HepG2 (cell line): ENCODE data around the gene CNP. TPM values are rescaled to one million over a fixed set of nuclear protein-coding genes. Genes with fewer than 3 reads are reported as not detected.

Experiments
- CBX2 ChIP-seq, 2 experiments: fragments of 200-600 bp in 1 of 2; sonication (generic); formaldehyde crosslinking in 1 of 2; IDR thresholded peaks; 2 replicates each; pipeline versions ENCODE4 v1.7.0 to v1.8.1; 2018 to 2022; ENCODE audit warnings: low read depth in 2 of 2, low read length in 1 of 2, mild to moderate bottlenecking in 1 of 2, missing genetic modification reagents in 1 of 2
- ELF1 ChIP-seq: sonication (generic); formaldehyde crosslinking; IDR thresholded peaks from 2 replicates; pipeline ENCODE4 v1.4.0; 2020; ENCODE audit warnings: missing genetic modification reagents
- GFI1 ChIP-seq: sonication (generic); formaldehyde crosslinking; IDR thresholded peaks from 2 replicates; pipeline ENCODE4 v1.5.0; 2020; ENCODE audit warnings: missing genetic modification reagents, mild to moderate bottlenecking, borderline replicate concordance
- KLF11 ChIP-seq: IDR thresholded peaks from 2 replicates; pipeline ENCODE4 v1.6.1; 2016; ENCODE audit warnings: missing compliant biosample characterization
- MEIS2 ChIP-seq: sonication (generic); formaldehyde crosslinking; IDR thresholded peaks from 2 replicates; pipeline ENCODE4 v1.9.0; 2021; ENCODE audit warnings: mild to moderate bottlenecking, missing genetic modification reagents
- PBX3 ChIP-seq: sonication (generic); formaldehyde crosslinking; IDR thresholded peaks from 2 replicates; pipeline ENCODE4 v1.8.1; 2023; ENCODE audit warnings: missing genetic modification reagents, inconsistent platforms, borderline replicate concordance
- PTBP1 ChIP-seq: fragments of 200-400 bp; formaldehyde crosslinking; IDR thresholded peaks from 2 replicates; pipeline ENCODE4 v1.6.1; 2018; ENCODE audit warnings: low read length, low read depth; ENCODE audit not compliant: poor library complexity, severe bottlenecking
- RBM22 ChIP-seq: fragments of 200-400 bp; formaldehyde crosslinking; optimal IDR thresholded peaks from 2 replicates; pipeline ENCODE3; 2017; ENCODE audit warnings: mild to moderate bottlenecking, low read length, moderate library complexity
- RERE ChIP-seq: IDR thresholded peaks from 2 replicates; pipeline ENCODE4 v1.6.1; 2016; ENCODE audit warnings: low read depth, missing genetic modification reagents, missing compliant biosample characterization
- SMYD3 ChIP-seq: sonication (generic); formaldehyde crosslinking; IDR thresholded peaks from 2 replicates; pipeline ENCODE4 v1.8.1; 2023; ENCODE audit warnings: mild to moderate bottlenecking, missing genetic modification reagents
- SRSF9 ChIP-seq: fragments of 200-400 bp; formaldehyde crosslinking; IDR thresholded peaks from 2 replicates; pipeline ENCODE4 v1.6.1; 2018; ENCODE audit warnings: borderline replicate concordance, mild to moderate bottlenecking, low read depth, low read length; ENCODE audit not compliant: insufficient read depth, poor library complexity, severe bottlenecking
- TCF12 ChIP-seq, 2 experiments: fragments of 450-650 bp in 1 of 2; sonication (generic) in 1 of 2; formaldehyde crosslinking in 1 of 2; IDR thresholded peaks; 2 replicates each; pipeline versions ENCODE4 v1.6.1 to v1.8.0; 2017 to 2022; ENCODE audit warnings: antibody characterized with exemption in 1 of 2, mild to moderate bottlenecking in 1 of 2, missing genetic modification reagents in 1 of 2, moderate library complexity in 1 of 2
- TGIF2 ChIP-seq: IDR thresholded peaks from 2 replicates; pipeline ENCODE4 v1.6.1; 2016; ENCODE audit warnings: control low read depth, missing compliant biosample characterization
- ZNF235 ChIP-seq: sonication (generic); formaldehyde crosslinking; IDR thresholded peaks from 2 replicates; pipeline ENCODE4 v1.8.1; 2023; ENCODE audit warnings: mild to moderate bottlenecking, missing genetic modification reagents, borderline replicate concordance
- ZNF275 ChIP-seq: sonication (generic); formaldehyde crosslinking; IDR thresholded peaks from 2 replicates; pipeline ENCODE4 v1.8.0; 2022; ENCODE audit warnings: missing genetic modification reagents, mild to moderate bottlenecking, inconsistent platforms, borderline replicate concordance
- ZNF331 ChIP-seq: sonication (generic); formaldehyde crosslinking; IDR thresholded peaks from 2 replicates; pipeline ENCODE4 v1.4.0; 2020; ENCODE audit warnings: missing genetic modification reagents
- ZNF510 ChIP-seq: sonication (generic); formaldehyde crosslinking; IDR thresholded peaks from 2 replicates; pipeline ENCODE4 v1.4.0; 2020; ENCODE audit warnings: low read depth, mild to moderate bottlenecking, missing genetic modification reagents
- ZNF607 ChIP-seq: sonication (generic); formaldehyde crosslinking; IDR thresholded peaks from 2 replicates; pipeline ENCODE4 v1.5.1; 2020; ENCODE audit warnings: missing genetic modification reagents, mild to moderate bottlenecking, borderline replicate concordance
- ZNF7 ChIP-seq: IDR thresholded peaks from 2 replicates; pipeline ENCODE4 v1.6.1; 2016; ENCODE audit warnings: missing biosample characterization, missing genetic modification reagents
- ZNF724P ChIP-seq: sonication (generic); formaldehyde crosslinking; IDR thresholded peaks from 2 replicates; pipeline ENCODE4 v1.8.0; 2022; ENCODE audit warnings: missing genetic modification reagents, borderline replicate concordance
- polyA plus RNA-seq, 8 experiments: library from polyadenylated mRNA; depleted of rRNA in 3 of 8; stranded (reverse) in 7 of 8; unstranded in 1 of 8; fragments of >200 nt; fragmentation: Illumina TruSeq in 4 of 8; extraction: Trizol in 4 of 8; gene quantifications; 2 replicates each; pipeline versions ENCODE4 v1.2.1 to v1.2.3, GENCODE V29; 2011 to 2016; ENCODE audit warnings: low read depth in 4 of 8, missing spikeins in 1 of 8, mixed read lengths in 1 of 8; ENCODE audit not compliant: insufficient read depth in 1 of 8
- total RNA-seq, 5 experiments: library from RNA; depleted of rRNA; stranded (reverse); fragments of >200 nt; fragmentation: Illumina TruSeq; extraction: Trizol; gene quantifications; 2 replicates each; pipeline ENCODE4 v1.2.3, GENCODE V29; 2016; ENCODE audit warnings: low read depth in 1 of 5

CNP gene
- total and polyA plus RNA-seq, 2 of the 13 experiments (the other 11 are each of a cell fraction or from before 2014, with no cell fraction given): 97.2 to 161 TPM

GRCh38 chr17:41930009-41930832, 36.4 kb upstream of the CNP start, which contains the start of gene ODAD4 (continued):
- TF ChIP-seq ZNF275 (CRISPR knock-in tag): peak; percentile 76; the same call in 1 of the 2 replicates
- TF ChIP-seq ZNF607 (CRISPR knock-in tag): no peak
- peak; percentile 93; the same call in 1 of the 2 replicates for TF ChIP-seq KLF11 (CRISPR knock-in tag)
- no peak for TF ChIP-seq SRSF9
- peak; percentile 68; the same call in 1 of the 2 replicates for TF ChIP-seq GFI1 (CRISPR knock-in tag)
- no peak for TF ChIP-seq SMYD3 (CRISPR knock-in tag)
- peak; percentile 97 for TF ChIP-seq ELF1 (CRISPR knock-in tag)
- peak; percentile 68; the same call in 1 of the 2 replicates for TF ChIP-seq ZNF724P (CRISPR knock-in tag)
- no peak for TF ChIP-seq RBM22
- peak; percentile 90; the same call in 1 of the 2 replicates for TF ChIP-seq ZNF510 (CRISPR knock-in tag)
- TF ChIP-seq PTBP1: no peak
- TF ChIP-seq MEIS2: peak; percentile 85
- TF ChIP-seq ZNF7 (CRISPR knock-in tag): 0 out of 2 replicates have a peak, but pooled peaks have one; percentile 30
- TF ChIP-seq ZNF331 (CRISPR knock-in tag): peak; percentile 77
- no peak for TF ChIP-seq PBX3 (CRISPR knock-in tag)
- peak; percentile 86; the same call in 1 of the 2 replicates for TF ChIP-seq ZNF235
- no peak for TF ChIP-seq CBX2 (IDR thresholded peaks at IDR 0.05; ENCODE audit: low read depth, low read length)
- no peak for TF ChIP-seq CBX2 (CRISPR knock-in tag; IDR thresholded peaks at IDR 0.05; ENCODE audit: low read depth)
- no peak for TF ChIP-seq TCF12 (IDR thresholded peaks at IDR 0.05)
- peak; percentile 72; the same call in 1 of the 2 replicates for TF ChIP-seq TCF12 (CRISPR knock-in tag; IDR thresholded peaks at IDR 0.05)
- TF ChIP-seq TGIF2 (CRISPR knock-in tag): peak; percentile 94
- 0 out of 2 replicates have a peak, but pooled peaks have one; percentile 24 for TF ChIP-seq RERE
